ENCODE measurements around the gene STUM. TPM values are rescaled to one million over a fixed set of nuclear protein-coding genes. Genes with fewer than 3 reads are reported as not detected.

STUM gene
- total and polyA plus RNA-seq, 2 of the 8 experiments (the other 6 are each of a cell fraction or from before 2014, with no cell fraction given) = 0.76 to 1.2 TPM

DNA sequence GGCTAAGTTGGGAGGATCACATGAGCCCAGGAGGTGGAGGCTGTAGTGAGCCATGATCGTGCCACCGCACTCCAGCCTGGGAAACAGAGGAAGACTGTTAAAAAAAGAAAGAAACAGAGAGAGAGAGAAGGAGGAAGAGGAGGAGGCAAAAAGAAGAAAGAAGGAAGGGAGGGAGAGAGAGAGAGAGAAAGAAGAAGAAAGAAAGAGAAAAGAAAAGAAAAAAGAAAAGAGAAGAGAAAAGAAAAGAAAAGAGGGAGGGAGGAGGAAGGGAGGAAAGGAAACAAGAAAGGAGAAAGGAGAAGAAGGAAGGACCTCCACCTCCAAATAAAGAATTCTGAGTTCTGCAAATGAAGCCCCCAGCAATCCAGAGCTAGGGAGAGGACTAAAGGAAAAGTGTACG is 82.0 kb downstream of the STUM start:
- no peaks in the 10 kb centered on the region for H3K36me3 ChIP-seq (ENCODE audit: control insufficient read depth in 2 of 4, insufficient read depth in 4 of 4, low read length in 3 of 4)

More for the DNA sequence above, 82.0 kb downstream of the STUM start:
- Histone ChIP-seq H3K14ac (ENCODE audit: insufficient read length) (no peak overlapping the region), H2BK12ac (ENCODE audit: low read depth, low read length) (no peak overlapping the region), H3K56ac (replicated peaks; ENCODE audit: insufficient read length, low read depth, low read length) (no peak overlapping the region), H3K9me3 (ENCODE audit: insufficient read depth in 2 of 2, low read depth in 1 of 2, low read length in 1 of 2) (0 out of 4 replicates have a peak, but pooled peaks cover 0 to 4% of the 10 kb centered on the region in 2 experiments), H3K4ac (replicated peaks; ENCODE audit: insufficient read length, low read depth, low read length) (no peak overlapping the region), H3K79me1 (ENCODE audit: low read depth, low read length) (no peaks in the 10 kb centered on the region), H3K4me2 (ENCODE audit: insufficient read depth in 1 of 2, low read depth in 2 of 2, low read length in 2 of 2) (no peak overlapping the region), H3K4me1 (replicated peaks in 1 of 4; ENCODE audit: control insufficient read depth in 3 of 4, insufficient read depth in 4 of 4, low read length in 3 of 4) (peaks cover 0 to 4% (median 1%) of the 10 kb centered on the region in 4 experiments; a peak in 4 of 7 replicates), H2BK5ac (ENCODE audit: low read depth, low read length) (no peak overlapping the region), H2AFZ (ENCODE audit: low read length) (no peak overlapping the region), H3K23ac (ENCODE audit: insufficient read length) (no peak overlapping the region), H3K18ac (ENCODE audit: extremely low read depth, low read length) (no peak overlapping the region), H4K20me1 (replicated peaks in 1 of 2; ENCODE audit: control insufficient read depth in 1 of 2, insufficient read depth in 2 of 2, low read length in 2 of 2) (no peaks in the 10 kb centered on the region), H2BK15ac (ENCODE audit: low read length) (no peak overlapping the region), H4K5ac (ENCODE audit: insufficient read length, low read depth, low read length) (no peak overlapping the region), H3K9ac (replicated peaks in 1 of 4; ENCODE audit: extremely low read depth in 1 of 4, low read depth in 3 of 4, low read length in 3 of 4) (no peak overlapping the region), H3K4me3 (ENCODE audit: extremely low read depth in 1 of 4, insufficient read depth in 2 of 4, low read depth in 3 of 4, low read length in 4 of 4) (no peak overlapping the region), H2BK20ac (ENCODE audit: low read length) (no peak overlapping the region), H3K27ac (ENCODE audit: low read depth, low read length) (no peak overlapping the region), H2AK5ac (ENCODE audit: low read depth, low read length) (no peak overlapping the region), H3K79me2 (ENCODE audit: control insufficient read depth in 1 of 2, insufficient read depth in 2 of 2, low read length in 2 of 2) (no peaks in the 10 kb centered on the region), H4K91ac (replicated peaks; ENCODE audit: insufficient read length, low read length) (no peak overlapping the region), H3K27me3 (replicated peaks in 1 of 4; ENCODE audit: control insufficient read depth in 3 of 4, extremely low read depth in 1 of 4, insufficient read depth in 3 of 4, low read length in 3 of 4) (peaks cover 0 to 10% (median 10%) of the 10 kb centered on the region in 4 experiments; a peak in 6 of 7 replicates), H2BK120ac (replicated peaks; ENCODE audit: low read depth, low read length) (no peak overlapping the region), H3K23me2 (ENCODE audit: low read depth, low read length) (no peaks in the 10 kb centered on the region), H4K8ac (ENCODE audit: extremely low read depth, insufficient read depth, low read length) (no peak overlapping the region)
- ChIA-PET POLR2A (ENCODE audit: partially characterized antibody) (no interaction called here), CTCF (ENCODE audit: partially characterized antibody) (interaction anchor here (0.7 to 14.1 kb wide), 3 partner anchors 109 to 196 kb away, joined by 3 to 184 read pairs (median 4); partner anchors contain the start of gene ITPKB)
- DNase-seq (ENCODE audit: low read depth in 1 of 2, low spot score in 2 of 2) (no peak), FAIRE-seq (no peak)
- 89% methylated on average over 3 of the region's 3 CpGs; no CpG with 5 or more reads in 1 of the 2 experiments for WGBS, 2 experiments (ENCODE audit: extremely low coverage in 1 of 2, insufficient coverage in 1 of 2, insufficient read length in 1 of 2, insufficient replicate concordance in 2 of 2, low coverage in 1 of 2, low lambda C conversion rate in 2 of 2, missing lambda C conversion rate in 1 of 2)
- TF ChIP-seq RAD21 (IDR thresholded peaks at IDR 0.05 in 1 of 2, conservative IDR thresholded peaks at IDR 0.05 in 1 of 2; ENCODE audit: low read depth in 2 of 2, low read length in 2 of 2) = no peak

Data from H1 (cell line).